GM18505 (cell line): ENCODE data around the gene ADAMTS2.

Experiments used
- ATAC-seq: cut with Tn5 transposase; IDR thresholded peaks from one replicate; pipeline ENCODE4 v1.9.1; 2021; ENCODE audit not compliant: unreplicated experiment
- POLR2A ChIP-seq: IDR thresholded peaks from 4 replicates; pipeline ENCODE4 v1.6.1; 2011; ENCODE audit warnings: borderline replicate concordance; ENCODE audit not compliant: insufficient read depth, insufficient read length; ENCODE audit errors: extremely low read depth

ADAMTS2 gene

DNA sequence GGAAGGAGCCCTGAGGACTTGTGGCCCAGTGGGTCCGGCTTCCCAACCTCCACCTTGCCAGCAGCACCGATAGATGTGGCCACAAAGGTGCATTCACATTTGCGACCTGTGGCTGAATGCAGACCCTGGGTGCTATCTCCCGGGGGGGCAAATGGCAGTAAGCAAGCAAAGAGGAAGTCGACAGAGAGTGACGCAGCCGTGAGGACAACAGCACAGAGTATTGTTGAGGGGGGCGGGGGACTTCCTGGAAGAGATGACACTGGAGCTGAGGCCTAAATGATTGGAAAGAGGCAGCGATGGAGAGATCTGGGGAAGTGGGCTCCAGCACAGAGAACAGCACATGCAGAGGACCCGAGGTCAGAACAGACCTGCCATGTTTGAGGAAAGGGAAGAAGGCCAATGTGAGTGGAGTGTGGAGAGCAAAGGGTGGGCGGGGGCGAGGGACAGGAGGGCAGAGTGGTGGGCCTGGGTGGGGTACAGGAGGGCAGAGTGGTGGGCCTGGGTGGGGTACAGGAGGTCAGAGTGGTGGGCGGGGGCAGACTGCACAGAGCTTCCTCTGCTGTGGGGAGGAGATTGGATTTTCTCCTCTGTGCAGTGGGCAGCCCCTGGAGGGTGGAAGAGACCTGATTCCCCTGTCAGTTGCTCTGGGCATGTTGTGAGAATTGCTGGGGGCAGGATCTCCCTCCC lies 42.6 kb downstream of the ADAMTS2 start:
- no peak for TF ChIP-seq POLR2A
- no peak for ATAC-seq

DNA sequence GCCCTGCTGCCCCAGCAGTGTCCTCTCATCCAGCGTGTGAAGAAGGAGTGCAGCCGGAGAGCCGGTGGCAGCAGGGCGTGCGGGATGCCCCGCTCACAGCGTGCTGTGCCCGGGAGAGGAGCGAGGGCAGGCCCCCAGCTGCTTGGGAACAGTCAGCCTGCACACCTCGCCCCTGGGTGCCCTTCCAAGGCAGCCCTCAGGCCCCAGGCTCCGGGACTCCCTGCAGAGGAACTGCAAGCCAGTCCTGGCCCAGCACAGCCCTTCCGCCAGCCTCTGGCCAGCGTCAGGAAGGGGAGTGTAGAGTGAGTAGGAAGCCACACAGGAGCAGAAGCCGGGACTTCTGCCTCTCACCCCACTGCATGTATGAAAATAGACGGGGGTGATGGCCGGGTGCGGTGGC lies 43.5 kb downstream of the ADAMTS2 start:
- no peak for ATAC-seq
- no peak for TF ChIP-seq POLR2A

DNA sequence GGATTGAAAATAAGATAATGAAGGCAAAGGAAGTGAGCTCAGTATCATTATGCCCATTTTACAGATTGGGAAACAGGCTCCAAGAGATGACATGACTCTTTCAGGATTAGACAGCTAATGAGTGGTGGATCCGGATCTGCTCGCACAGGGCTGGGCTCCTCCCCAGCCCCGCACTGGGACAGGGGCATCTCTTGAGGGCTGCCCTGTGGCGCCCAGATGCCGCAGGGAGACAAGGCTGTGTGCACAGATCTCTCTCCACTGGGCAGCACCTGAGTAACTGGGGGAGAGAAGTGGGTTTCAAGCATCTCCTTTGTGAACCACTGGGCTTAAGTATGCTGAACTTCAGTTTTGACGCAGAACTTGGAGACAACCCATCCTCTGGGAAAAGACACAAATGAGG lies 43.9 kb downstream of the ADAMTS2 start:
- TF ChIP-seq POLR2A, result no peak
- no peak for ATAC-seq

DNA sequence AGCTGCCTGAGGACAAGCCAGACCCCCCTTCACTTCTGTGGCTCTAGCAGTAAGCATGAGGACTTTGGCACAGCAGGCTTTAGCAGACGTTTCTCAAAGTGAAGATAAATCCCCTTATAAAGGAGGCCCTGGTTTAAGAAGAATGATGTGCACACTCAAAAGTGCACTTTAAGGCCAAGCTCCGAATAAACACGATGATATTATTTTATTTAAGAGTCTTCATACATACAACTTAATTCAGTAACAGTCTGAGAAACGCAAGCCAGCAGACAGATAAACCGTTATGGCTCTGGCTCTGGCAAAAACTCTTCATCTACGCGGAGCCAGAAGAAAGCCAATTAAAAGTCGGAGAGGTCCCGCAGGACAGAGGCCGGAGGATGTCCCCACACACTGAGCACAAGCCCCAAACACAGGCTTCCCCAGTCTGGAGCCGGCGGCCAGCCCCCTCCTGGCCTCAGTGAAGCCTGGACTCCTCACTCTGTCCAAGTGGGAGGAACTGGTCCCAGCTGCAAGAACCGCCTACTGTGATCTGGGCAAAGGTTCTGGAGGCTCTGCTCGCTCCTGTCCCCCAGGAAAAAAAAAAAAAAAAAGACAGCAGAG lies 44.6 kb downstream of the ADAMTS2 start:
- TF ChIP-seq POLR2A, result no peak
- ATAC-seq, result no peak

DNA sequence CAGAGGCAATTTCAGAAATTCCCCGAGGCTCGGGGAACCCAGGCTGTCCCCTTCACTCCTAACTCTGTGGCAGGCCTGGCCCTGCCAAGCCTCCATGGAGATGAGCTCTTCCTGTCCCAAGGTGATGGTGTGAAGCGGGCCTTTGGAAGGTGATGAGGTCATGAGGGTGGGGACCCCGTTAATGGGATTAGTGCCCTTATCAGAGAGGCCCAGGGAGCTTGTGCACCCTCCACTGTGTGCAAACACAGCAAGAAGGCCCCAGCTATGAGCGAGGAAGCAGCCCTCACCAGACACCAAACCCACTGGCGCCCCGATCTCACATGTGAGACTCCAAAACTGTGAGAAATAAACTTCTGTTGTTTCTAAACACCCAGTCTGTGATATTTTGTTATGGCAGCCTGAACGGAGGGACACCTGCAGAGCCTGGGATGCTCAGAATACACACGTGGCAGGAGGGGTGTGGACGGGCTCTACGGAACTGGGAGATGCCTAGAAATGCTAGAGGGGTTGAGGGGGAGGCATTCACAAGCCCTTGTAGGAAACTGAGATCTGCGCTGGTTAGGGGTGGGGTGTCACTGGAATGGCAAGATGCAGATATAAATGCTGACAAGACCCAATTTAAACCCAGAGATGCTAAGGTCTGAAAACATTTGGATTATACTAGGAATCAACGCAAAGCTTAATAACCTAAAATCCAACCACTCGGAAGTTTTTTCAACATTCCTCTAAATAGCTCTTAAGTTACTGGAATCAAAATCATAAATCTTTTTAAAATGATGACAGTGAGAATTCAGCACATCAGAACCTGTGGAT lies 46.9 kb downstream of the ADAMTS2 start:
- TF ChIP-seq POLR2A, result no peak
- no peak for ATAC-seq

DNA sequence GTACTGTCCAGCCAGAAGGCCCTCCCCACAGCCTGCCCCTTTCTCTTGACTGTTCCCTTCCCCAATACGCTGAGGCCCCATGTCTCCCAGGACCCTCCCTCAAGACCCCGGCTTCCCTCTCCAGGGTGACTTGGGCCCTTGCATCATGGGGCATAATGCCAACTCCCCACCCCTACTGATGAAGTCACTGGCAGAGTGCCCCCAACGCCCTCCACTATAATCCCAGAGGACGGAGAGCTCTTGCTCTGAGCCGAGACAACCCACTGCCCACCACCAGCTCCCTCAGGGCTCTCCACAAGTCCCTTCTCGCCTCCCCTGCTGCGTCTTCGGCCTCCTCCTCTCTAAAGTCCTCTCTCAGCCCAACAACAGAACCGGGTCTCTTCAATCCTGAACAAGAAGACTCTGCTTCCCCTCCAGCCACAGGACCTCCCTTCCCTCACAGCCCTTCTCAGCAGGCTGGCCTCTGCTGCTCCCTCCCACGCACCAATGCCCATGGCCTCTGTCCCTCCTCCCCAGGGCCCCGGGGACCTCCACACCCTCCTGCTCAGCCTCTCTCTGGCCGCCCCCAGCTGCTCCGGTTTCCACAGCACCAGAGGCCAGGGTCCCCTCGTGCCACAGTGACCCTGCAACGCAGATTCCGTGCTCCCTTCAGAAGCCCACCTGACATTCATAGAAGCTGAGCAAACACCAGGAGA lies 47.6 kb downstream of the ADAMTS2 start:
- TF ChIP-seq POLR2A, result no peak
- no peak for ATAC-seq

DNA sequence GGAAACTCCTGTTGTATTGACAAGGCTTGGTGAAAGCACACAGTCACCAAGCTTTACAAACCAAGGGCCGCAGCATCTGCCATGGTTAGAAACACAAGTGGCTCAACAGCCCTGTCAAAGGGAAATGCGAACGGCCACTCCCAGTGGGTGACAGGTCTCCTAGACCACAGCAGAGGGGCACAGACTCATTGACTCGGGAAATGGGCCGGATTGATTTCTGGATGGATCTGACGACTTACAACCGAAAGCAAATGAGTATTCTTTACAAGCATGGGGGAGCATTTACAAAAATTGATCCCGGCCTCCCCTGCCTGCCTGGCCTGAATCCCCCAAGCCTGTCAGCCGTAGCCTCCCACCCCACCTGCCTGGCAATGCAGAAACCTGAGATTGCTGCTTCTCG lies 48.2 kb downstream of the ADAMTS2 start:
- ATAC-seq, result no peak
- no peak for TF ChIP-seq POLR2A

DNA sequence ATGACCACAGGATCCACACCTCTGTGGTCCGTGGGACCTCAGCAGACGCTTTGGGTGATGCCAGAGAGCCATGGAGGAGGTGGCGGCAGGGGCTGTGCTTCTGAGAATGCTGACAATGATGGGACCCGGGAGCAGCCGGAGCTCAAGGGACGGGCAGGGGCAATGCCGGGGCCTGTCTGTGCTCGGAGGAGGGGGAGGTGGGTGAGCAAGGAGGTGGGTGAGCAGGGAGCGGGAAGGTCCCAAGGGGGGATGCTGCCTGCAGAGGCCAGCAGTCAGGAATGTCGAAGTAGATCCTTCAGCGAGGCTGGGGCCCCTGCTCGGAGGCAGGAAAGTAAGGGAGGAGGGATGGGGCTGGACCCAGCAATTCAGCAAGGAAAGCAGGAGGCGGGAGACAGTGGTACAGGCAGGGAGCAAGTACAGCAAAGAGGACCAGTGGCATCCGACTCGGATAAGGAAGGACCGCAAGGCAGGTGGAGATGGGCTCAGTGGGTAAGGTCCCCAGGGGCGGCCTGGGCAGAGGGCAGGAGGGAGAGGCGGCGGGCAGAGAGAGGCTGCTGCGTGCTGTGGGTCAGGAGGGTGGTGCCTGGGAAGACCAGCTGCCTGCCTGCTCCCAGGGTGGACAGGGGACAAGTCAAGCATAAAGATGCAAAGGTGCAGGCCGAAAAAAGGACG lies 49.0 kb downstream of the ADAMTS2 start:
- TF ChIP-seq POLR2A, result no peak
- no peak for ATAC-seq

DNA sequence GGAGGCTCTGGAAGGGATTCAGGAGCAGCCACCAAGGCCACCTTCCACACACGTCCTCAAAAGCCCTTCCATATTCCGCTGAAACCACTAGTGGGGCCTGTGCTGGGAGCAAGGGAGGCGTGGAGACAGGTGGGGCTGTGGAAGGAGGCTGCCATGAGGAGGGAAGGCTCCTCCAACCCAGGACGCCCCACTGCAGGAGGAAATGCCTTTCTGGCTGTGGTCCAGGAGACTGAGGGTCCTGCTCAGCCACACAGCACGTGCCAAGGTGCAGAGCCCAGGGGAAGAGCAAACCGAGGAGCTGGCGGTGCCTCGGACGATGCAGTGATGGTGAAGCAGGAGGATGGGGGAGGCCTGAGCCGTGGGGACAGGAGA lies 49.5 kb downstream of the ADAMTS2 start:
- ATAC-seq, result no peak

DNA sequence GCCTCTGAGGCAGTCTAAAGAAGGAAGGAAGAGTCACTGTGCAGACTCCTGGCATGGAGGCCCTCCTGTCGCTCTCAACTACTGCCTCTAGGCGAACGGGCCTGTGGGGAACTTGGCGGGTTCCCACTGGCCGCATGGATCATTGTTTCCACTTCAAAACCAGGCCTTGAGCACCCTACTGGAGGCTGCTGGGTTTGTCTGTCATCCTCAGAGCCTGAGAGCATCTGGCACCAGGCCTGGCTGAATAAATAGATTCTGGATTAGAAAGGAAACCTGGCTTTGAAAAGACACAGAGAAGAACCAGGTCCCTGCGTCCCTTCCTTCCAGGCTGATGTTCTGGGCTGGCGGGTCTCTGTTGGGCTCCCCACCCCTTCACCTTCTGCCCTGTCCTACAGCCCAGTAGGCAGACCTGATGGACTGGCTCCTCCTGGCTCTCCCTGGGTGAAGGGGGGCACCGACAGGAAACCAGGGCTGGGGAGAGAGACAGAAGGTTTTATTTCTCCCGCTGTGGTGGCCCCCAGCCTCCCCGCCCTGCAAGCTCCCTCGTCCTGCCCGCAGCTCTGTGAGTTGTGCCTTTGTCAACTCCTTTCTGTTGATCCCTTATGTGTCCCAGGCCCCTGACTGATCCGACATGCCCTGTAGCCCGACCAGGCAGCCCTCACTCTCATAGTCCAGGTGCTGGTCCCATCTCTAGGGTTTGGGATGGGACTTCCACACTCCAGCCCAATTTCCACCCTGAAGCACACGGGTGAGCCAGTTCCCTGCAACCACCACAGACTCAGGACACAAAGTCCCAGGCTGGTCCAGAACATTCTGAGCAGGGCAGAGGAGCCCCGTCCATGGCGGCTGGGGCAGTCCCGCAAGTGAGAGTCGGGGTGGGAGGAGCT lies 50.1 kb downstream of the ADAMTS2 start:
- no peak for TF ChIP-seq POLR2A
- ATAC-seq, result no peak

More for the DNA sequence above, 49.5 kb downstream of the ADAMTS2 start:
- TF ChIP-seq POLR2A, result no peak

DNA sequence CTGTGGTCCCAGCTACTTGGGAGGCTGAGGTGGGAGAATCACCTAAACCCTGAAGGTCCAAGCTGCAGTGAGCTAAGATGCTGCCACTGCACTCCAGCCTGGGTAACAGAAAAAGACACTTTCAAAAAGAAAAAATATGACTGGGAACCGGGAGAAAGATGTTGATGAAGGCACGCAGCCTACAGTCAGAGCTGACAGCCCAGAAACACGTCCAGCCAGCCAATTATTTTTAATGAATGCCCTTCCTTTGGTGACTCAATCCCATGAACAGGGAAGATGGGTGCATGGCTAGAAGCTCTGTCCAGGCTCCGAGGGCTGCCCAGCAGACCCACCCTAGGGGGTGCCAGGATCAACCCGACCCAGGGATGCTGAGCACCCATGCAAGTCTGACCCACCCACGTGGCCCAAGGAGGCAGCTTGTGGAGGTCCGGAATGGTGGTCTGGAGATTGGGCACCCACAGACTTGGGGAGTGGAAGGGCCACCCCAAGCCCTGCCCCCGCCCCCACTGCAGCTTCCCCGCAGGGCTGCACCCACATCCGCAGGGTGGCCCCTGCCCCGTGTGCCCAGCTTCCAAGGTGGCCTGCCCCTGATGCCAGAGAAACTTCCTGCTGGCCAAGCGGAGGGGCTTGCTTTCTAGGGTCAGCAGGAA lies 51.0 kb downstream of the ADAMTS2 start:
- TF ChIP-seq POLR2A, result no peak
- no peak for ATAC-seq
